Mesodermal cell (in vitro differentiated cells): ENCODE measurements around the gene CSRP2.

ENCODE experiments used
- H3K27ac ChIP-seq: 2 replicates; pipeline ENCODE4 v1.7.0; 2013; ENCODE audit warnings: mild to moderate bottlenecking, low read depth, low read length, moderate library complexity; ENCODE audit not compliant: severe bottlenecking
- H3K36me3 ChIP-seq: 2 replicates; pipeline ENCODE4 v1.7.1; 2013; ENCODE audit warnings: mild to moderate bottlenecking, low read length, moderate library complexity; ENCODE audit not compliant: control insufficient read depth, insufficient read depth
- H3K4me1 ChIP-seq: one replicate; pipeline ENCODE4 v1.7.1; 2013; ENCODE audit warnings: mild to moderate bottlenecking, low read length; ENCODE audit not compliant: insufficient read depth, control insufficient read depth, poor library complexity, severe bottlenecking
- H3K4me3 ChIP-seq: 2 replicates; pipeline ENCODE4 v1.7.0; 2013; ENCODE audit warnings: low read length, control low read depth, mild to moderate bottlenecking; ENCODE audit not compliant: insufficient read depth, poor library complexity, severe bottlenecking; ENCODE audit errors: extremely low read depth
- H3K9me3 ChIP-seq: 2 replicates; pipeline ENCODE4 v1.7.1; 2013; ENCODE audit warnings: mild to moderate bottlenecking, low read length, moderate library complexity; ENCODE audit not compliant: control insufficient read depth
- WGBS, 2 experiments: methylation state at CpG; one replicate each; pipeline ENCODE4 v1.1.5; 2013; ENCODE audit warnings: missing lambda C conversion rate in 2 of 2; ENCODE audit not compliant: insufficient coverage in 2 of 2; 5-methylcytosine and 5-hydroxymethylcytosine counted together

Gene CSRP2

DNA sequence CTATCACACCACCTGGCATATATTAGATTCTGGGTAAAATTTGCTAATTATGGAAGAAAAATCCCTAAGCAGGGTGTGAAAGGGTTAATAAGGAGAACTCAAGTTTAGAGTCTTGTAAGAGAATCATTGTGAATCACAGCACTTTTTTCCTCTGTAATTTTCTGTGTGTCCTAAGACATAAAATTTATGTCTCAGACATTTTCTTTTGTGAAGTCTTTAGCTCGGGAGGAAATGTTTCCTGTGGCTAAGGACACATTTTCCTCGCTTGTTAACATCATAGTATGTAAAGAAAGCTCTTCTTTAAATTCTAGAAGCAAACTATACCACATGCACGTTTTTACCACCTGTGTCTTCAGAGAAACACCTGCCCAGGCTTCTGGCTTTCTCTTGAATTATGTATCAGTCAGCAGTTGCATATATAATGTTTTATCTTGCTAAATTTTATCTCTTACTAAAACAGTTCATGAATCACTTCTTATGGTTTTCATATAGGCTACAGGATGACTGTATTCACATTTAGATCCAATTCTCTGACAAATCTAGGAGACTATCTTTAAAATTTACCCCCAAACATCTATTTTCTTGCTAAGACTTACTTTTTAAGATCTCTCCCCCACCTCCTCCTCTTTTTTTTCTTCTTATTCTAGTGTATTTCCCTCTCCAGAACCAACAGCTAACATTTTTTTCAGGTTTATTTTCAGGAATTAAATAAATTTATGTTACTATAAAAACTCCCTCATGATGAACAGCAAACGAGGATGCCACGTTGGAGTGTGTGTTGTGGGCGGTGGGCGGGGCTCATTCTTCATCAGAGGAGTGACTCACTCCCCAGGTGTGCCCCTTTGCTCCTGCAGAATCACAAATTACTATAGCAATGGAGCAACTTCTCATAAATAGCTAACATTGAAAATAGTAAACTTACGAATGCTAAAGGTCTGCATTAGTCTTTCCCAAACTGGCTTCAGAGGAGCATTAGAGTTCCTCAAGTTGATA, 11.6 kb upstream of the CSRP2 start:
- H3K4me3 ChIP-seq = no peak overlapping the region
- H3K27ac ChIP-seq = no peak overlapping the region
- no peaks in the 10 kb centered on the region for H3K36me3 ChIP-seq
- H3K4me1 ChIP-seq = no peaks in the 10 kb centered on the region
- no peaks in the 10 kb centered on the region for H3K9me3 ChIP-seq
- WGBS, 2 experiments = 47 to 100% methylated on average over 1 to 2 of the region's 8 CpGs

GRCh38 chr12:76888775-76889174, 10.0 kb upstream of the CSRP2 start:
- Histone ChIP-seq H3K4me1 (no peaks in the 10 kb centered on the region), H3K36me3 (no peaks in the 10 kb centered on the region), H3K27ac (no peak overlapping the region), H3K9me3 (no peaks in the 10 kb centered on the region), H3K4me3 (no peak overlapping the region)
- WGBS, 2 experiments = 83% methylated on average over 1 of the region's 1 CpG; no CpG with 5 or more reads in 1 of the 2 experiments

DNA sequence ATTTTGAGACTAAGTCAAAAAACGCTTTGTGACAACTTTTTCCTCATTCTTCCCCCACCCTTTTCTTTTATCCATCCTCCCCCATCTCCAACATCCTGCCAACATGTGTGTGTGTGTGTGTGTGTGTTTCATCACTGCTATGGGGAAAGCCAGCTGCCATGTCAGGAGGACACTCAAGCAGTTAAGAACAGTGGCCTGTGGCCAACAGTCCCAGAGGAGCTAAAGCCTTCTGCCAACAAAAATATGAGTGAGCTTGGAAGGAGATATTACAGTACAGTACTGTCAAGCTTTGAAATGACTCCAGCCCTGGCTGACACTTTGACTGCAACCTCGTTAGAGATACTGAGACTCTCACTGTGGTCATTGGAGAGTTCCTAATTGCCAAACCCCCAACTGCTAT, 5.0 kb upstream of the CSRP2 start:
- 80 to 86% methylated on average over 1 of the region's 2 CpGs for WGBS, 2 experiments
- H3K4me1 ChIP-seq = peaks cover 24% of the 10 kb centered on the region
- H3K4me3 ChIP-seq = no peak overlapping the region
- H3K36me3 ChIP-seq = no peaks in the 10 kb centered on the region
- no peak overlapping the region for H3K27ac ChIP-seq
- no peaks in the 10 kb centered on the region for H3K9me3 ChIP-seq

DNA sequence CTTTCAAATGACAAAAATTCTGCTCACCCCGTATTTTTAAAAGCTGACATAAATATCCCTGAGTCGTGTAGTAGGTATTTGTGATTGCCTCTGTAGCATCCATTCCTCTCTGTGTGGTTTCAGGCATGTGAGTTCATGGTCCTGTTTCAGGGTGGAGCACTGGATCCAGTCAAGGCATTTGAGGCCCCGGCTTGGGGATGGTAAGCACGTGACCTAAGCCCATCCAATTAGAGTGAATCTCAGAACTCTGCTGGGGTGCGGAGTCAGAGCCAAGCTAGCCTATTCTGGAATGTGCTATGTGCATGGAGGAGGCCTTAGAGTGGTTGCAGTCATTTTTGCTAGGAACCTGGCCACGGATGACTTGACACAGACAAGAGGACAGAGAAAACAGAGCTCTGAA, 4.3 kb upstream of the CSRP2 start:
- Histone ChIP-seq H3K36me3 (no peaks in the 10 kb centered on the region), H3K27ac (no peak overlapping the region), H3K4me3 (no peak overlapping the region), H3K9me3 (no peaks in the 10 kb centered on the region), H3K4me1 (peaks cover 24% of the 10 kb centered on the region)
- 84 to 86% methylated on average over 4 of the region's 6 CpGs for WGBS, 2 experiments

DNA sequence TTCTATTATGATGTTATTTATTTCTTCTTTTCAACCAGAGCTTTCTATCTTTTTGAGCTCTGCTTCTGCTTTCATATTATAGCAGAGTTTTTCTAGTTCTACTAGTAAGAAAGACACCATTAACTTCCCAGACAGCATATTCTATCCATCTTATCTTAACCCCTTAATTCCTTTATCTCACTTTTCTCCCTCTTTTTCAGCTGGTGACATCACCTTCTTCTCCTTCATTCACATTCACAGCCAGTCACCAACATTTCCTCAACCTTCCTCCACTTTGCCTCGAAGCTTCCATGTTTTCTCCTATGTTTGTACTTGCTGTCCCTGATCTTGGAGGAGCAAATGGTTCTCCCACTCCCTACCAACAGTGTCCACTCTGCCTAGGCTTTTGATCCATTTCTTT, 3.5 kb upstream of the CSRP2 start:
- no peak overlapping the region for H3K4me3 ChIP-seq
- WGBS, 2 experiments = 83 to 92% methylated on average over 1 of the region's 1 CpG
- no peaks in the 10 kb centered on the region for H3K9me3 ChIP-seq
- H3K27ac ChIP-seq = no peak overlapping the region
- peaks cover 24% of the 10 kb centered on the region for H3K4me1 ChIP-seq
- H3K36me3 ChIP-seq = no peaks in the 10 kb centered on the region

DNA sequence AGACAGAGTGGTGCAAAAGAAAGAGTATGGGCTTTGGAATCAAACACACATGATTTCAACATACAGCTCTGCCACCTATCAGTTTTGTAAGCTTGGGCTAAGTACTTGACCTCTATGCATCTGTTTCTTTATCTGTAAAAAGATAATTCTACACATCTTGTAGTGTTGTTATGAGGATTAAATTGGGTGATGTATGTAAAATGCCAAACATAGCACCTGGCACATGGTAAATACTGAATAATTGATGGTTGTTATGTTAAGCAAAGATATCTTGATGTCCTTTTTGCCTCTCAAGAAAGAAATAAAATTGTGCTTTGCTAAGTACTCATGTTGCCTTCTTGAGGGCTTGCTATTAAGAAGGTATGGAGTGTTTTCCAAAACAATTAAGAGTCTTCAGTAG, 2.3 kb upstream of the CSRP2 start:
- H3K27ac ChIP-seq = no peak overlapping the region
- no peaks in the 10 kb centered on the region for H3K36me3 ChIP-seq
- H3K9me3 ChIP-seq = no peaks in the 10 kb centered on the region
- no peak overlapping the region for H3K4me3 ChIP-seq
- H3K4me1 ChIP-seq = peaks cover 24% of the 10 kb centered on the region

DNA sequence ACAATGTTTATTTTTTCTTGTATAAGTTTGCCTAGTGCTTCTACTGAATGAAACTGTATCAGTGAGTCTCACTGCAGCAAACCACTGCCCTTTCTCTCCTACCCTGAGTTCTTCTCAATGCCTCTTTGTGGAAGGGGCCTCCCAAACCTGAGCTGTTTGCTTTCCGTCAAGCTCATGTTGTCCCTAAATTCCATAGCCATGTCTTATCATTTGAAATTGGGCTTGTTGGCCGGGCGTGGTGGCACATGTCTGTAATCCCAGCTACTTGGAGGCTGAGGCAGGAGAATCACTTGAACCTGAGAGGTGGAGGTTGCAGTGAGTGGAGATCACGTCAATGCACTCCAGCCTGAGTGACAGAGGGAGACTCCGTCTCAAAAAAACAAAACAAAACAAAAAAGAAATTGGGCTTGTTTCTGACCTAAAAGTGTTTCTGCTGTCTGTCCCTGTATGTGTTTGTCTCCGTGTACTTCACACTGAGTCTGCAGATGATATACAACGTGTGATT, 1.8 kb upstream of the CSRP2 start:
- Histone ChIP-seq H3K36me3 (no peaks in the 10 kb centered on the region), H3K4me1 (peaks cover 24% of the 10 kb centered on the region), H3K4me3 (no peak overlapping the region), H3K27ac (peak overlapping the region; percentile 42), H3K9me3 (no peaks in the 10 kb centered on the region)
- 90 to 93% methylated on average over 4 to 5 of the region's 7 CpGs for WGBS, 2 experiments

DNA sequence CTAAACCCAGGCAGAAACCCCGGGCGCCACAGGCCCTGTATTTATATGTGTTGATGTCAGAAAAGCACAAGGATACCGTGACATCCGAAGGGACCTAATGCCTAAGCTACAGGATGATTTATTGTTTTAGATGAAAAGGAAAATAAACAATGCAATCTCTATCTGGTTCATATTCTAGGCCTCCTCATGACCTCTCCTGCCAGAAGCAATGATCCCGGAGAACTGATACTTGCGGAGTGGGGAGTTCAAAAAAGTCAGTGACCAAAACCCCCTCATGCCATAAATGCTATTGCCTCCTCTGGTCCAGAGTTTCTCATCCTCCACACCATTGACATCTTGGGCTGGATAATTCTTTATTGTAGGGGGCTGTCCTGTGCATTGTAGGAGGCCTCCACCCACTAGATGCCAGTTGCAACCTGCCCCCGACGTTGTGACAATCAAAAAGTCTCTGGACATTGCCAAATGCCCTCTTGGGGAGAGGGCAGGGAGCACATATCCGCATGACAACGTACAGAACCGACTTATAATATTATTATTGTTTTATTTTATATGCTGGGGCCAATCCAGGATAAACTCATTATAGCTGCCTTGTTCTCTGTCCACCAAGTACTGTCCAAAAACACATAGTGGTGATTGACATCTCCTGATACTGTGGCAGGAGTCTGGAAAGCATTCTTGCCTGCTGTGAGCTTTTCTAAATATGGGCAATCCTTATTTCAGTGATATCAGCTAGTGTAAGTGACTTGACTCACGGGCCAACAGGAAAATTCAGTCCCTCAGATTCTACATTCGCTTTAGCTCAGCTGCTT, 1.1 kb upstream of the CSRP2 start:
- Histone ChIP-seq H3K9me3 (no peaks in the 10 kb centered on the region), H3K4me1 (peaks cover 24% of the 10 kb centered on the region), H3K27ac (peak overlapping the region; percentile 97), H3K4me3 (peak overlapping the region; percentile 93), H3K36me3 (no peaks in the 10 kb centered on the region)
- WGBS, 2 experiments = 47 to 50% methylated on average over 5 of the region's 13 CpGs

GRCh38 chr12:76878099-76878898, 520 bp downstream of the CSRP2 start:
- Histone ChIP-seq H3K36me3 (peaks cover 2% of the 10 kb centered on the region), H3K27ac (peak overlapping the region; percentile 97), H3K4me1 (peaks cover 20% of the 10 kb centered on the region), H3K9me3 (no peaks in the 10 kb centered on the region), H3K4me3 (peak overlapping the region; percentile 93)
- WGBS, 2 experiments = 0 to 2% methylated on average over 16 to 20 of the region's 44 CpGs

- Histone ChIP-seq H3K4me1 (peaks cover 11% of the 10 kb centered on the region), H3K27ac (no peak overlapping the region), H3K4me3 (peak overlapping the region; percentile 93), H3K9me3 (no peaks in the 10 kb centered on the region), H3K36me3 (peaks cover 9% of the 10 kb centered on the region)
- 100% methylated on average over 1 to 2 of the region's 2 CpGs for WGBS, 2 experiments
Observed at GRCh38 chr12:76876696-76877229, 2.1 kb downstream of the CSRP2 start.
